ENCODE measurements around the gene ZBED1. TPM values are rescaled to one million over a fixed set of nuclear protein-coding genes. Genes with fewer than 3 reads are reported as not detected.

The ZBED1 gene
- total and polyA plus RNA-seq, 5 donors, result 25.6 to 61.6 (median 33.1) TPM

DNA sequence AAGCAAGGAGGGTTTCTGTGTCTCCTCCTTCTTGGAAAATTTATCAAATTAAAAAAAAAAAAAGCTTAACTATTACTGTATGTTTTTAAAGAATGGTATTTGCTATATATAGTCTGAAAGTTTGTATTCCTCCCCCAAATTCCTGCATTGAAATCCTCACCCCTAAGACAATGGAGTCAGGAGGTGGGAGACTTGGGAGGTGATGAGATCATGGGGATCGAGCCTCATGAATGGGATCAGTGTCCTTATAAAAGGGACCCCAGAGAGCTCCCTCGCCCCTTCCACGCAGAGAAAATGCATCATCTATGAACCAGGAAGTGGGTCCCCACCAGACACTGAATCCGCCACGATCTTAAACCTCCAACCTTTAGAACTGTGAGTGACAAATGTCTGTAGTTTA, 50.1 kb downstream of the ZBED1 start:
- intact Hi-C loops (cut with DNase I), result no loop called here
- 68% methylated on average over 5 of the region's 5 CpGs for WGBS
- DNase-seq (no peak), ATAC-seq (no peak)
- Histone ChIP-seq H3K9me3 (ENCODE audit: control insufficient read depth, low read length) (no peaks in the 10 kb centered on the region), H3K27ac (ENCODE audit: low read length) (no peak overlapping the region), H3K27me3 (ENCODE audit: control insufficient read depth, insufficient read depth) (no peaks in the 10 kb centered on the region), H3K4me1 (ENCODE audit: control insufficient read depth, insufficient read depth, low read length) (no peaks in the 10 kb centered on the region), H3K4me3 (ENCODE audit: low read length) (no peak overlapping the region)

GRCh38 chrX:2449135-2449886, 51.5 kb downstream of the ZBED1 start:
- no peak overlapping the region for H3K4me3 ChIP-seq (ENCODE audit: low read length)
- no peaks in the 10 kb centered on the region for H3K27me3 ChIP-seq (ENCODE audit: control insufficient read depth, insufficient read depth)
- H3K9me3 ChIP-seq (ENCODE audit: control insufficient read depth, low read length), result no peaks in the 10 kb centered on the region
- H3K4me1 ChIP-seq (ENCODE audit: control insufficient read depth, insufficient read depth, low read length), result no peaks in the 10 kb centered on the region
- intact Hi-C loops (cut with DNase I), result no loop called here
- H3K27ac ChIP-seq (ENCODE audit: low read length), result no peak overlapping the region
- ATAC-seq (no peak), DNase-seq (no peak)
- WGBS, result 92% methylated on average over 13 of the region's 13 CpGs

DNA sequence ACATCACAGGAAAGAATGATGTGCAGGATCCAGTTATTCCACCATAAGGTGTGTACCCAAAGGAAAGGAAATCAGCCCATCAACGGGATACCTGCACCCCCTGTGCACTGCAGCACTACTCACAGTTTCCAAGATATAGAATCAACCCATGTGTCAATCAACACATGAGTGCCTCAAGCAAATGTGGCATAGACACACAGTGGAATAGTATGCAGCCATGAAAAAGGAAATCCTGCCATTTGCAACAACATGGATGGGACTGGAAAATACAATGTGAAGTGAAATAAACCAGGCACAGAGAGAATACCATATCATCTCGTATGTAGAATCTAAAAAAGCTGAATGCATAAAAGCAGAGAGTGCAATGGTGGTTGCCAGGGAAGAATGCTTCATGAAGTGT, 53.3 kb downstream of the ZBED1 start:
- Histone ChIP-seq H3K27me3 (ENCODE audit: control insufficient read depth, insufficient read depth) (no peaks in the 10 kb centered on the region), H3K4me1 (ENCODE audit: control insufficient read depth, insufficient read depth, low read length) (no peaks in the 10 kb centered on the region), H3K9me3 (ENCODE audit: control insufficient read depth, low read length) (no peaks in the 10 kb centered on the region), H3K27ac (ENCODE audit: low read length) (no peak overlapping the region), H3K4me3 (ENCODE audit: low read length) (no peak overlapping the region)
- intact Hi-C loops (cut with DNase I), result no loop called here
- no peak for DNase-seq
- no peak for ATAC-seq
- WGBS, result 96% methylated on average over 1 of the region's 2 CpGs

- no peak overlapping the region for H3K4me3 ChIP-seq (ENCODE audit: low read length)
- intact Hi-C loops (cut with DNase I), result no loop called here
- no peak for ATAC-seq
- no peaks in the 10 kb centered on the region for H3K4me1 ChIP-seq (ENCODE audit: control insufficient read depth, insufficient read depth, low read length)
- H3K27me3 ChIP-seq (ENCODE audit: control insufficient read depth, insufficient read depth), result no peaks in the 10 kb centered on the region
- no peaks in the 10 kb centered on the region for H3K9me3 ChIP-seq (ENCODE audit: control insufficient read depth, low read length)
- H3K27ac ChIP-seq (ENCODE audit: low read length), result no peak overlapping the region
- DNase-seq, result no peak
- 97% methylated on average over 14 of the region's 14 CpGs for WGBS
These were observed 54.0 kb downstream of the ZBED1 start for GRCh38 chrX:2446815-2447214.

- H3K27ac ChIP-seq (ENCODE audit: low read length), result no peak overlapping the region
These were observed 54.8 kb downstream of the ZBED1 start for GRCh38 chrX:2445662-2446623.

DNA sequence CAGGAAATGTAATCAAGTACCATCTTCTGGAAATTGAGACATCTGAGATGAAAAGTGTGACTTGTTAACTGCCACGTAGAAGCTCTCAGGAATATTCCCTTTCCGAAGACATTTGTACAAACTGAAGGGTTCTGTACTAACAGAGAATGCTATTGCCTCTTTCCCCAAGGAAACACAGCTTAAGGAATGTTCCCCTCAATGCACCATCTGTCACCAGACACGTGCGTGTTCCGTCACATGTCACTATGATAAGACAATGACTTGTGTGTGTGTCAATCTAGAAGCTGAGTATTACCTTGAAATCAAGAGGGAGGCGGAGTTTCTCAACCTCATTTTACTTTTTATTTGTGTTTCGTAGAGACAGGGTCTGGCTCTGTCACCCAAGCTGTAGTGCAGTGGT, 58.1 kb downstream of the ZBED1 start:
- H3K27me3 ChIP-seq (ENCODE audit: control insufficient read depth, insufficient read depth), result no peaks in the 10 kb centered on the region
- WGBS, result 75% methylated on average over 7 of the region's 7 CpGs
- no peak overlapping the region for H3K4me3 ChIP-seq (ENCODE audit: low read length)
- no peak for ATAC-seq
- H3K9me3 ChIP-seq (ENCODE audit: control insufficient read depth, low read length), result no peaks in the 10 kb centered on the region
- DNase-seq, result no peak
- intact Hi-C loops (cut with DNase I), result no loop called here
- H3K27ac ChIP-seq (ENCODE audit: low read length), result no peak overlapping the region
- no peaks in the 10 kb centered on the region for H3K4me1 ChIP-seq (ENCODE audit: control insufficient read depth, insufficient read depth, low read length)

More at GRCh38 chrX:2445662-2446623, 54.8 kb downstream of the ZBED1 start:
- Histone ChIP-seq H3K27me3 (ENCODE audit: control insufficient read depth, insufficient read depth) (no peaks in the 10 kb centered on the region), H3K4me1 (ENCODE audit: control insufficient read depth, insufficient read depth, low read length) (no peaks in the 10 kb centered on the region), H3K4me3 (ENCODE audit: low read length) (no peak overlapping the region), H3K9me3 (ENCODE audit: control insufficient read depth, low read length) (no peaks in the 10 kb centered on the region)
- ATAC-seq (no peak), DNase-seq (no peak)
- 93% methylated on average over 31 of the region's 31 CpGs for WGBS
- intact Hi-C loops (cut with DNase I), result no loop called here

GRCh38 chrX:2441466-2441865, 59.3 kb downstream of the ZBED1 start:
- Histone ChIP-seq H3K4me3 (ENCODE audit: low read length) (no peak overlapping the region), H3K27ac (ENCODE audit: low read length) (no peak overlapping the region), H3K4me1 (ENCODE audit: control insufficient read depth, insufficient read depth, low read length) (no peaks in the 10 kb centered on the region), H3K9me3 (ENCODE audit: control insufficient read depth, low read length) (no peaks in the 10 kb centered on the region), H3K27me3 (ENCODE audit: control insufficient read depth, insufficient read depth) (no peaks in the 10 kb centered on the region)
- DNase-seq (no peak), ATAC-seq (no peak)
- WGBS, result 98% methylated on average over 5 of the region's 5 CpGs
- intact Hi-C loops (cut with DNase I), result no loop called here

GRCh38 chrX:2439613-2440012, 61.2 kb downstream of the ZBED1 start:
- intact Hi-C loops (cut with DNase I), result no loop called here
- no peak for DNase-seq
- no peak for ATAC-seq

More at GRCh38 chrX:2439613-2440012, 61.2 kb downstream of the ZBED1 start:
- no peak overlapping the region for H3K4me3 ChIP-seq (ENCODE audit: low read length)
- no peaks in the 10 kb centered on the region for H3K4me1 ChIP-seq (ENCODE audit: control insufficient read depth, insufficient read depth, low read length)
- WGBS, result 96% methylated on average over 8 of the region's 8 CpGs
- no peak overlapping the region for H3K27ac ChIP-seq (ENCODE audit: low read length)
- H3K27me3 ChIP-seq (ENCODE audit: control insufficient read depth, insufficient read depth), result no peaks in the 10 kb centered on the region
- H3K9me3 ChIP-seq (ENCODE audit: control insufficient read depth, low read length), result no peaks in the 10 kb centered on the region

Other genes starting within 250 kb of the ZBED1 start
- 10 to 100 TPM; 24.1 to 43.7 (median 34.0) TPM for gene DHRSX, start within 50 bp of the ZBED1 start, total RNA-seq
- 22.2 TPM for gene DHRSX, start within 50 bp of the ZBED1 start, polyA plus RNA-seq
- 100 to 1,000 TPM; 230 to 368 (median 290) TPM for gene CD99, start 190.3 kb upstream of the ZBED1 start, total RNA-seq
- gene CD99, start 190.3 kb upstream of the ZBED1 start, polyA plus RNA-seq, result 387 TPM